Ecto neural progenitor cell (in vitro differentiated cells): ENCODE data around the gene FAM72A.
"Not testable (repeated sequence)": the region's sequence is repeated elsewhere in the genome, so short reads cannot be mapped to it uniquely, and the experiment has no call there.

ENCODE experiments used
- DNase-seq: peaks from one replicate; pipeline ENCODE4 v3.0.0-alpha.2; 2018; ENCODE audit warnings: low spot score

The FAM72A gene

DNA sequence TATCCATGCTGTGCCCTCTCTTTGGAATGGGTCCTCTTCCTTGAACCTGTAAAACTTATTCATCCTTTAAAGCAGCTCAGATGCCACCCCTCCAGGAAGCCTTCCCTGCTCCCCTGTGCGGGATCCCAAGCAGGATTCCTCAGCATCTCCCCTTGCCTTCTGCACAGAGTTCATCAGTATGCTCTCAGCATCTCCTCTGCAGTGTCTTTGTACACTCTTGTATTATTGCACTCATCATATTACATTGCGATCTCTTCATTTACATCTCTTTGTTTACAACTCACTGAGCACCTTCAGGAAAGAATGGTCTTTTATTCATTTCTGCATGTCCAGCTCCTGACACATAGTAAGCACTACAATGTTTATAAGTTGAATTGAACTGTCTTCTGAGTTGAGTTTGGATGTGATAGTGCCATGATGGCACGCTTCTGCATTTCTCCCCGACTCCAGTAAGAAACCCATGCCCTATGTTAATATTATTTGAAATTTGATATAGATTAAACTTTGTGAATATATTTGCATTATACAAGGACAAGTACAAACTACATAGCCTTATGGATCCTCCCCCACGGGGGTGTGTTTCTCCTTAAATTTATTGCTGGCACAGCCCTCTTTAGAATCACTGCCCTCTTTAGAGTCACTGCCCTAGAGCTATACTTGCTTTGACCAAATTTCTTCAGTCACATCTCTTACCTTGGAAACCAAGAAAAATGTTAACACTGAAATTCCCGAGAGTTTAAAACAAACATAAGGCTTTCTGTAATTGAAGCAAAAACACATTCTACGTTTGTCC is 13.2 kb upstream of the FAM72A start:
- DNase-seq: not testable (repeated sequence)

DNA sequence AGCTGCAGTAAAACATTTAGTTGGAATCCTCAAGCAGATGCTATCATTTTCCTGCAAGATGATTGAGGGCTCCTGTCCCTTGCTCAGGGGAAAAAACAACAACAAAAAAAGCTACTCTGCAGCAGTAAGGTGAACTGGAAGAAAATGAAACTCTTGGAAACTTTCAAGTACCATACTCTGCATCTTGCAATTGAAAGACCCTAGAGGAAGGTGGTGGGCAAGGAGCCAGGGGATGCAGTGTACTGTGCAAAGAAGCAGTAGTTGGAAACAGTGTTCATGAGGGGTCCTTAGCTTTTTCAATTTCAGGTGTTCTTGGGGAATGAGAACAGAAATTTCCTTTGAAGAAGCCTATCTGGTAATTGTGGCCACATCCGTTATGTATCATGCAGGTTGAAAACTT is 8.2 kb upstream of the FAM72A start:
- DNase-seq: not testable (repeated sequence)

DNA sequence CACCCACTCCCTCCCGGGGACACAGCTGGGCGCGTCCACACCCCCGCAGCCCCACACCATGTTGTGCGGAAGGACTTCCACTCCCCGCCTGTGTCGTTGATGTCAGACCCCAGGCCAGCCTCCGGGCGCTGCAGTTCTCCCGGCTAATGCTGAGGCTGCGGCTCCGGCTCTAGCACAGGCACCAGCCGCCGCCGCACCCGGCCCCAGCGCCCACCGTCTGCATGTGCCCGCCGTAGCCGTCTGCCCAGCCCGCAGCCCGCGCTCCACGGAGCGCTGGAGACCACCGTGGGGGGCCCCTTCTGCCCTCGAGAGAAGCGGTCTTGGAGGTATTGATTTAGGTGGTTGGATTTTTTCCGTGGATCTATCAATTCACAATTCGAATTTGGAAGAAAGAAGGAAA is 2.9 kb upstream of the FAM72A start:
- DNase-seq: not testable (repeated sequence)

DNA sequence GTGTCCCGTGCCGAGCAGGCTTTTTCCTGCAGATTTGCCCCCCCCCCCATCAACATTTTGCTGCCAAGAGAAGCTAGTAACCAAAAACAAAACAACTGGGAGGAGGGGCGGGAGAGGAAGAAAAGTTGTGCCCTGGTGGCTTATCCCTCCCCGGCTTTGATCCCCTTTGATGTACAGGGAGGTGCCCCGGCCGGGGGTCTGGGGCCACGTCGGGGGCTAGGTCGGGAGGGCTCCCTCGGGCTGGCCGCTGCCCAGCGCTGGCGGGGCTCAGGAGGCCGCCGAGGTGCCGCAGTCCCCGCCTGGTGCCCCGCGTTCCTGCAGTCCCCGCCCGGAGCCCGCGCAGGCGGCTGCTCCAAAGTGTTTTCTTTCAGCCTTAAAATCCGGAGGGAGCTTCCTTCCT is 2.2 kb upstream of the FAM72A start:
- peak; percentile 38 for DNase-seq

DNA sequence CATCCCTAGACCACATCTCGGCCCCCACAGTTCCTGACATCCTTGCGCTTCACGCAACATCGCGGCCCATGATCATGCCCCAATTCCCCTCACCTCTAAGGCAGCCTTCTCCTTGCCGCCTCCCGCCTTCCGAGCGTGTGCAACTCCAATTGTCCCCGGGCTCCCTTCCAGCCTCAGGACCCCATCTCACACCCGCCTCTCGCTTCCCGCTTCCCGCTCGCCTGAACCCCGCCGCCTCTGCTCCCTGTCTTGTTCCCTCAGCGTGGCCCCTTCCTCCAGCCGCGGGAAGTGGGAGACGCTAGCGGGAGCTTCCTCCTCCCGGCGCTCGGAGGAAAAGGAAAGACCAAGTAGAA is 1.5 kb upstream of the FAM72A start:
- not testable (repeated sequence) for DNase-seq

DNA sequence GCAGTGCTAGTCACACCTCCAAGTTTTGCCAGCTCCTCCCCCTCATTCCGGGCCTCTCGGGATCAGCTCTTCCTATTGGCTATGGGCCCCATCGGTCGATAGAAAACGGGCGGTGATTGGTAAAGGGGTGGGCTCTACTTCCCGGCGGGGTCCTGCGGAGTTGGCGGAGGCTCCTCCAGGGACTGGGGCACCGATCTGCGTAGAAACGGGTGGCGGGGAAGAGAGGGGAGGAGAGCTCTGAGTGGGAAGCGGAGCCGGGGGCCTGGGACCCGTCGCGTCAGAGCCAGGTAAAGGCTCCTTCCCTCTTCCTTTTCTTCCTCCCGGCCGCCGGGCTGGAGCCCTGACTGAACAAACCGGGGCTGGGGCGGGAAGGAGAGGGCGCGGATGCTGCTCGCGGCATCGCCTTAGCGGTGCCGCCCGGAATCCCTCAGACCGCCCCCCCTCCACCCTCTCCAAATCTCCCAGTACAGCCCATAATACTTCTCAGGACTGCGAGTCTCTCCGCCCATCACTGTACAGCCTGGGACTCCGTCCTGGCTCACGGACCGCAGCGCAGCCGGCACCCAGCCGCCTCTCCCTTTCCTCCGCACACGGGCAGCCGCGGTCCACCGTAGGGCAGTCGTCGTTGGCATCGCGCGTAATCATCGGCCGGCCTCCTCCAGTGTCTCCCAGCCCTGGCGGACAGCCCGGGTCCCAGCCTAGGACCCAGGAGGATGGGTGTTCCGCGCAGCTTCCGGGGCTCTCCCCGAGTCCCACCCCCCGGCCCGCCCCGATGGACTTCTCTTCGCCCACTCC is 922 bp upstream of the FAM72A start, which contains the start of gene SRGAP2:
TSS of gene SRGAP2 (plus strand) at position 178 of the 795 bp plus-strand sequence. CDS start 2,430 bp downstream, outside the sequence.
- DNase-seq: peak; percentile 75

DNA sequence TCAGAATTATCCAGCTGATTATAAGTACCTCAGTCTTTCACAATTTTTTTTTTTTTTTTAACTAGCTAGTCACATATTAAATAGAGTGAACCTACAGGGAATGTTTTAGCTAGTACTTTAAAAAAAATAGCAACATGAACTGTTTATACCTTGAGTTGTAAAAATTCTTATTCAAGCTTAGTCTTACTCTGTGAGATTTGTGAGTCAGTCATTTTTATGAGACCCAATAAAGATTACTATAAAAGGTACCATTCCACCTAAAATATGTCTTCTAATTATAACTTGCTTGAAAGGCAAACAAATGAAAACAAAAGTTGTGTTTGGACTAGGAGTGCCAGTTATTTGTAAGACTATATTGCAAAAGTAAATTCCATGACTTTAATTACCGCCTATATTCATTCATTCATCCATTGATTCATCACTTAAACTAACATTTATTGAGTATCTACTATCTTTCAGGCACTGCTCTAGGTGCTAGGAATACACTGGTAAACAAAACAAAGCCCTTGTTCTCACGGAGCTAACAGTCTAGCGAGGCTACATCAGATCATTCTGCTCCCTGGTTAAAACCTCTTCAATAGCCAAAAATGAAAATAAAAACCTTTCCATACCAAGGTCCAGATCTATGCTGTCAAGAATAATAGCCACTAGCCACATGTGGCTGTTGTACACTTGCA is 5.8 kb downstream of the FAM72A start:
- DNase-seq: not testable (repeated sequence)

DNA sequence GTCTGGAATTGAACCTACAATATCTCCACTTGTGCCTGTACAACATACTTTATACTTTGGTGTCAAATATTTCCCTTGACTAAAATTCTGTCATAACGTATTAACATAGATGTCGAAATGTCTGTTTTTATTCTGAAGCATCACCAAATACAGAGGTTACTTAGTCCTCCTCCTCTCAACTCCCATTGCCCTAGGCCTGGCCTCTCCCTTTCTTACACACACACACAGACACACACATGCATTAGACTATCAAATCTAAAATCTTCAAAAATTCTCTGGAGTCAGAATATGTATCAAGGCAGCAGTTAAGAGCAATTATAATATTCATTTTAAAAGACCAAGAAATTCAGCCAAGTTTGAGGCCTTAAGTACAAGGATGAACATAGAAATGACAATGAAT is 7.5 kb downstream of the FAM72A start:
- DNase-seq: not testable (repeated sequence)

DNA sequence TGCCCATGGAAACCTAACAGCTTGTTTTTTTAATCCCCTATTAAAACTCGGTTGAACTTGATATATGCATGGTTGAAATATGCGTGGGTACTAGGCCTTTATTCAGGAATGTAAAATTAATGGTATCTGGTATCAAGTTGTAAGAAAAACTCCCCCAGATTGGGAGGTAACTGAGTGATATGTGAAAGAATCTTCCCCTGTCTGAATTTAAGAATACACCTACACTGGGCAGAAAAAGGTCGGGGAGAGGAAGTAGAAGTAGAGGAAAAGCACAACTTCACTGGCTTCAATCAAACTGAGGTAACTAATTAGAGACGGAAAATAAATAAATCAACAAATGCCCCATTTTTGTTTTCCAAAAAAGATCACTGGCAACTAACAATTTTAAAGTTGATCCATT is 15.8 kb downstream of the FAM72A start:
- not testable (repeated sequence) for DNase-seq

DNA sequence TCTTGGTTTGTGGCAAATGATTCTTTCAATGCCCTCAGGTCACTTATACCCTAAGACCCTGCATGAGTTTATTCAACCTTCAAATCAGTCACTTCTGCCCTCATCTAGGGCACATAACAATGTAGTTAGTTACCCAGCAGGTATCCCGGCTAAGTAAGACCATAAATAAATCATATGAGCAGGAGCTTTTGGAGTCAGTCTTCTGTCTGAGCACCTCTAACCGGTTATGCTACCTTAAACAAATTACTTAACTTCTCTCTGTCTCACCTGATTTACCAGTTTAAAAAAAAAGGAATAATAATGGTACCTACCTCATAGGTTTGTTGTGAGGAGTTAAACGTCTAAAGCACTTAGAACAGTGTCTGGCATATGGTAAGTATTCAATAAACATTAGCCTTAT is 16.9 kb downstream of the FAM72A start:
- DNase-seq: not testable (repeated sequence)

DNA sequence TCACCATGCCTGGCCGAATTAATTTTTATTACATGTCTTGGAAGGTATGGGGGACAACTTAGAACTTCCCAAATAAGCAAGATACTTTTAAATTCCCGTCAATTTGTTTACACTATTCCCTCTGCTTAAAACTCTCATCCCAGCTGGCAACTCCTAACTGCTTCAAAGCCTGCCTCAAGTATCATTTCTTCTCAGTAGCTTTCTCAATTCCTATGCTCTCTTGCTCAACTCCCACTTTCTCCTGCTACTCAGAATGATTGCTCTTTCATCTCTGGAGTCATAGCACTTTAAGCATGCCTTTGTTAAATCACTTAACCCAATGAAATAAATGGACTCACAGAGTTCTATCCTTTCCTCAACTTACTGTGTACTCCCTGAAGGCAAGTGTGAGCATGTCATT is 18.9 kb downstream of the FAM72A start:
- DNase-seq: not testable (repeated sequence)

DNA sequence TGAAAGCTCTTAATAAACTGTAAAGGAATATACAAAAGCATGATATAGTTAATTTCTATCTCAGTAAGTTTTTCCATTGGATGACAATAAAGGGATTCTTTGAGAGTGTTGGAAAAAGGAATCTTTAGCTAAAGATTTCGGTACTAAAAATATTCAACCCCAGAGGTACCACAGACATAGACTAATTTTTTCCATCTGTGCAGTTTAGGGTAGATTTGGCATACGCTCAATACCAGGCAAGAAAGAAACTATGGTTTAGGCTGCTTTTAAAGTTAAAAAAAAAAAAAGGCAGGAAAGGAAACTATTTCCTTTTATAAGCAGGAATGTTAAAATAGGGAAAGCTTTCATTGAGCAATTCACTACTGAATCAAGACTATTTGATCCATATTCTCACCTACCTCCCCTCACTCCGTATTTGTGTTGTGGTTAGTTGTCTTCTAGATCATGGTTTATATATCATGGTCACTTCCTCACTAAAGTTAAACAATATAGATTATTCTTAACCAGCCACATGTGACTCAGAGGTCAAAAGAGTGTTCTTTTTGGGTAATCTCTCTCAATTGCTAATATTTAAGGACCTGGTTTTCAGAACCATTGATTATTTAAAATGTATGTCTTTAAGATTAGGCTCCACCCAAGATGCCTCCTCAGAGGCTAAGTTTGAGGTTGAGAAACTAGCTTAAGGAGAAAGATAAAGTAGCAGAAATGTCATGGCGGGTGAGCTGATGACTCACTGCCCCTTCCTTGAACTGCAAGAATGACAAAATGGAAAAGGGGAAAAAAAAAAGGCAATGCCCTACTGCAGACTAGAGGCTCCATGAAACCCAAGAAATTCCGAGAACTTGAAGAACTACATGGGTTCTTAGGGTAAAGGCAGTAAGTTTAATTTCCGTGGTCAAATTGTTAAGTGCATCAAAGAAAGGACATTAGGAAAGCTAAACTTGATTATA is 20.0 kb downstream of the FAM72A start:
- DNase-seq: not testable (repeated sequence)

DNA sequence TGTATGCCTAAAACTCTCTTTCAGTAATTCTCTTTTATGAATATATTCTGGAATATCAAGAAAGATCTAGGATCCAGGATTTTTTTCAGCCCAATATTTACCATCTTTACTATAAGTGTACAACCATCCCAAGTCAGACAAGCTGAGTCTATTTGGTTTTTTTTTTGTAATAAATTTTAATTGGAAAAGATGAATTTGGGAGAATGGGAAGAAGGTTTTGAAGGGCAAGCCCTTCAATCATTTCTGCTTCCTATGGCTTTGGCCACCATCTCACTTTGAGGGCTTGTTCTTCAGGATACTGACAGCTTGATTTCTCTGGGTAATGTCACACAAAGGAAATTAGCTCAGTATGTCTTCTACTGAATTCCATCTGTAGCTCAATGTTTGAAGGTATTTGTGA is 23.0 kb downstream of the FAM72A start:
- not testable (repeated sequence) for DNase-seq

DNA sequence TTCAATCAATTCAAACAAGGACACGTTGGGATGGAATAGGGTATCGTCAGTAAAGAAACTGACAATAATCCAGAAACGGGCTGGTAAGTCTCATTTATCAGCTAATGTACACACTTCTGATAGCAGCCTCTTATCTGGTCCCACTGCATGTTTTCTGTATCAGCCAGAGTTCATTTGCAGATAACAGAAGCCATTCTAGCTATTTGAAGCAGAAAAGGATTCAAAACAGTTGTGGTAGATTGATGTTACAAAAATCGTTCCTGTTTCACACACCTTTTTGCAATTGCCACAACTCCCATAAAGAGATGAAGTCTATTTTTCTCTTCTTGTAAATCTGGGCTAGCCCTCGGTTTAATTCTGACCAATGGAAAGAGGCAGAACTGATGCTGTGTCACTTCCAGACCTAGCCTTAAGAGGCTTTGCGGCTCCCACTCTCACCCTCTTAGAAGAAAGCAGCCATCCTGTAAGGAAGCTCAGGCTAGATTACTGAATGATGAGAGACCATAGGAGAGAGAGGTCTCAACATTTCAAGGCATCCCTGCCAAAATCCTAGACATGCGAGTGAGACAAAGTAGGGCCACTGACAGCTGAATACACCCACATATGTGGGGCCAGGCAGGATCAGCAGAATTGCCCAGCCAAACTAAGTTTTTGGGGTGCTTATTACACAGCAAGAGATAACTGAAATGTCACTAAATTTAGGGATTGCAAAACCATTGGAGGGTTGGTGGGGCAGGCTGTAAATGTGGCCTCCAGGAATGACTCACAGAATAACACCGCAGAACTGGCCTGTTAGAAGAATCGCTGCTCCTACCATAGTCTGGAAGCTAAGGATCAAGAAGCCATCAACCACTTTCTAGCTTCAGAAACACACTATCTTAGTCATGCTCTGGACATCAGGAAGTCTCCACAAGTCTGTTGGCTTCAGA is 24.3 kb downstream of the FAM72A start:
- DNase-seq: not testable (repeated sequence)

DNA sequence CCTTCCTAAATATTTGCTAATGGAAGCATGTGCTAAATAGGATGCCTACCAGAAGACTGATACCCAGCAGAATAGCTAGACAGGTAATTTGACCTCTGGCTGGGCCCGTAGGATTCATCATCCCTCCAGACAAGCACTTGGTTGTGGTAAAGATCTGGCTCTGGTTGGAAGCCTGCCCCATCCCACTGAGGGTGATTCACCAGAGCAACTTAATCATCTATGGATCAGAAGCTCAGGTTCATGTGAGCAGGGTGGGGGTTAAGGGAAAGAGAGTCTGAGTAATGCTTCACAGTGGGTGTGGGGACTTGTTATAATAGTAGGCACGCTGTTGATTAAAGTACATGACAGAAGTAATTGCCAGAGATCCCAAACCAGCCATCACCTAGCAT is 26.5 kb downstream of the FAM72A start:
- not testable (repeated sequence) for DNase-seq

DNA sequence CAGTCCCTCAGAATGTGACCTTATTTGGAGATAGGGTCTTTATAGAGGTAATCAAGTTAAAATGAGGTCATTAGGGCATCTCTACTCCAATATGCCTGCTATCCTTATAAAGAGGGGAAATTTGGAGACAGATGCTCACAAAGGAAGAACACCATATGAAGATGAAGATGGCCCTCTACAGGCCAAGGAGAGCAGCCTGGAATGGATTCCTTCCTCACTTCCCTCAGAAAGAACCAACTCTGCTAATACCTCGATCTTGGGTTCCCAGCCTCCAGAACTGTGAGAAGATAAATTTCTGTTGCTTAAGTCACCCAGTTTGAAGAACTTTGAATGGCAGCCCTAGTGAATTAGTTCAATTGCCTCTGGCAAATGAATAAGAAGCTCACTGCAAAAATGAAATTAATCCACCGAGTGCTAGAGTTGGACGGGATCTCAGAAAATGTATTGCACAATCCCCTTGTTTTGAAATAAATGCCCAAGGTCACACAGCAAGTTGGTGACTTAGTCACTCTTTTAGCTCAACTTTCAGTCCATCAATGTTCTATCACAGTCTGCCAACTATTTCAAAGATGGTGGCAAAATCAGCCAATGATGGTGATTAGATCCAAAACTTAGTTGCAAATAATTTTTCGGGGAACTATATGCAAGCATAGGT is 27.1 kb downstream of the FAM72A start:
- DNase-seq: peak; percentile 33

DNA sequence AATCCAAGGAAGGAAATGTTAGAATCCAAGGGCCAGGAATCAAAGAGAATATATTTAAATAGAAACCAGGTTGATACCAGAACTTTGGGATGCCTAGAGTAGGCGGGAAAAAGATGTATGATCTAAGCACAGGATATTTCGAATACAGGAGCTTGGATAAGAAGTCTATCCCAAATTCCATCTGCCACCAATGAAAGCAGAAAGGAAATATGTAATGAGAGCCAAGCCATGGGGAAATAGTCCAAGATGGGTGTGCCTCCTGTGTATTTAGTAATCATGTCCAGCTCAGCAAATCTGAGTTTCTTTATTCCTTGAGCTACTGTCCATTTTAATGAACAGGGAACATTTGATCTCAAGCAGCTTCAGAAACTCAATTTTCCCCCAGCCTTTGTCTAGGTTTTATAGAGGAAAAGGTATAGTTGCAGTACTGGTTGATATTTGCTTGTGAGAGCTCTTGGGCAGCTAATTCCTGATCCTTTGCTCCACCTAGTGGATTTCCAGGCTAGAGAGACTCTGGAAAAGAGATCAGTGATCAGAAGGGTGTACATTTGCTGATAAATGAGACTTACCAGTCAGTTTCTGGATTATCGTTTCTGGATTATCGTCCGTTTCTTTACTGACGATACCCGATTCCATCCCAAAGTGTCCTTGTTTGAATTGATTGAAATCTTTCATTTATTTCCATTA is 28.3 kb downstream of the FAM72A start:
- DNase-seq: not testable (repeated sequence)

DNA sequence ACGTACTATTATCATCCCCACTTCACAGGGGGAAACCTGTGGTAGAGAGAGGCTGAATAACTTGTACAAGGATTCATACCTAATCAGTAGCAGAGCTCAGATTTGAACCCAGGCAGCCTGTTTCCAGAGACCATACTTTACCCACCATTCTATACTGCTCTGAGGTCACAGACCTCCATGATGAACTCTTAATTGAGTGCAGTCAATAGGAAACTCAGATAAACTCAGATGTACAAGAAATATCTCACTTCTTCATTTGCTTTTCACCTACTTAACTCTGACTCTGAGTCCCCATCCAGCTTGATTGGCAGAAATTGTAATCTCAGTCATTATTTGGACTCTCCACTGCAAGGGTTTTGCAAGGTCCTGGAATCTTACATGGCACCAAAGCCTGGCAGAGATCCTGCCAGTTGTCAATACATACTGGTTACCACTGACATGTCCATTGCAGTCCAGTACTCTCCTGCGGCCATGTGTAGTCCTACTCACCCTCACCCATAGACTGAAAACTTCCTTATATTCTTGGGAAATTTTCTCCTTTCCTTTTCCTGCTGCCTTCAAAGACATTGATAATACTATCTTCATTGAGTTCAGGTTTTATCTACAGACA is 29.4 kb downstream of the FAM72A start:
- not testable (repeated sequence) for DNase-seq

DNA sequence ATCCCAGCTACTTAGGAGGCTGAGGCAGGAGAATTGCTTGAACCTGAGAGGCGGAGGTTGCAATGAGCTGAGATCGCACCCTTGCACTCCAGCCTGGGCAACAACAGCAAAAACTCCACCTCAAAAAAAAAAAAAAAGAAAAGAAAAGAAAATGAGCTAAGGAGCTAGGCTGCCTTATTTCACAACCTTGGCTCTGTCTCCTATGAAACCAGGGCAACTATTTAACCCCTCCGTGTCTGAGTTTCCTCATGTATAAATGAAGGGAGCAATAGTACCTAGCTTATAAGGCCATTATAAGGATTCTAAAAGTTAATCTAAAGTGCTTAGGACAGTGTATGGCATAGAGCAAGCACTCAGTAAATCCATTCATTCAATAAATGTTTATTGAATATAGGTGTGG is 32.8 kb downstream of the FAM72A start:
- not testable (repeated sequence) for DNase-seq
